Hematopoietic multipotent progenitor cell treated with erythropoietin and hydrocortisone succinate and interleukin-3 and kit ligand, for 6 days (in vitro differentiated cells): ENCODE data around the gene MEIS2.

Experiments used
- DNase-seq: peaks from one replicate; pipeline ENCODE4 v3.0.0-alpha.2; 2015

The MEIS2 gene

DNA sequence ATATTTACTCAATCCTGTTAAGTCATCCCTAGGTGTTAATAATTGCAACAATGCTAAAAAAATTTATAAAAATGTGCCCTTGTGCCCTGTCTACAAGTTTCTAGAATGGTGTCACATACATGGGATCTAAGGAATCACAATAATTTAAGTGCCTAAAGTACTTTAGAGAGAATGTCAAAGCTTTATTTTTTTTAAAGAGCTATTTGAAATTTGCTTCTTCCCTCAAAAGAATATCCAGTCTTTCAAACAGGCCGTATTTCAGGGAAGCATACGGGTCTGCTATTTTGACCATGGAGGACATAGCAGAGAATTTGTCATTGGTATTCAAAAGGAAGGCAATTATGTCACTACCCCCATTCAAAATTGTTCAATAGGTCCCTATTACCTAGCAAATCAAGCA is 29.7 kb downstream of the MEIS2 start:
- no peak for DNase-seq

DNA sequence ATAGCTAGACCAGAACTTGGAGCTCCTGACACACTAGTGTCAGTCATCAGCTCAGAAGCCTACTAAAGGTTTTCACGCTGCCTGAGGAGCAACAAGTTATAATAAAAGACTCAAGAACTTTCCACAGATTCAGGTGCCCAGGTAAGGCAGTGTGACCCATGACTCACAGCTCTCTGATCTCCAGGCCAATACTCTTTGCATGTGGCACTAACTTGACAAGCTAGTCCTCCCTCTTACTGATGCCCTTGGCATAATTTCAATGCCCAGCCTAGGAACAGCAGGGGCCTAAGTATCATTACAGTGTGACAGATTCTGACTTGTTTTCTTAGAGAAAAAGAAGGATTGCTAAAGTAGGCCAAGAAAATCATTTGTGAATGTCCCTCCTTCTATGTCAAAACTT is 38.4 kb downstream of the MEIS2 start:
- DNase-seq, result no peak

GRCh38 chr15:37059086-37059485 is 41.3 kb downstream of the MEIS2 start:
- DNase-seq, result no peak

GRCh38 chr15:37058316-37058985 is 41.9 kb downstream of the MEIS2 start:
- DNase-seq, result no peak

GRCh38 chr15:37057831-37058230 is 42.5 kb downstream of the MEIS2 start:
- no peak for DNase-seq

DNA sequence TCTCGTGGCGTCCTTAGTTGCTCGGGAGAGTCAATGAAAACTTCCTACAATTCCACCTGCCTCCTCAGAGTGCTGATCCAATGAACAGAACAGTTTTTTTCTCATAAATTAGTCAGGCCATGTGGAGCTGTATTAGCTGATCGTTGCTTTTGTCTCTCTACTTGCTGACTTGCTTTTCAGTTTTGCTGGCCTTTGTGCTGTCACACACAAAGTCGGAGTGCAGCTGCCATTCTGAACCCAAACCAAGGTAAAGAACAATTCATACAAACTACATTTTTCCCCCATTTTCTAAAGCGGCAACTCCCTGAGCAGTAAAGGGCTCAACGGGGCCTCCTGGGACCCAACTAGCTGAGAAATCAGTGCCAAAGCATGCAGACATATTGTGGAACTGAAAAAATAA is 43.1 kb downstream of the MEIS2 start:
- DNase-seq, result no peak

DNA sequence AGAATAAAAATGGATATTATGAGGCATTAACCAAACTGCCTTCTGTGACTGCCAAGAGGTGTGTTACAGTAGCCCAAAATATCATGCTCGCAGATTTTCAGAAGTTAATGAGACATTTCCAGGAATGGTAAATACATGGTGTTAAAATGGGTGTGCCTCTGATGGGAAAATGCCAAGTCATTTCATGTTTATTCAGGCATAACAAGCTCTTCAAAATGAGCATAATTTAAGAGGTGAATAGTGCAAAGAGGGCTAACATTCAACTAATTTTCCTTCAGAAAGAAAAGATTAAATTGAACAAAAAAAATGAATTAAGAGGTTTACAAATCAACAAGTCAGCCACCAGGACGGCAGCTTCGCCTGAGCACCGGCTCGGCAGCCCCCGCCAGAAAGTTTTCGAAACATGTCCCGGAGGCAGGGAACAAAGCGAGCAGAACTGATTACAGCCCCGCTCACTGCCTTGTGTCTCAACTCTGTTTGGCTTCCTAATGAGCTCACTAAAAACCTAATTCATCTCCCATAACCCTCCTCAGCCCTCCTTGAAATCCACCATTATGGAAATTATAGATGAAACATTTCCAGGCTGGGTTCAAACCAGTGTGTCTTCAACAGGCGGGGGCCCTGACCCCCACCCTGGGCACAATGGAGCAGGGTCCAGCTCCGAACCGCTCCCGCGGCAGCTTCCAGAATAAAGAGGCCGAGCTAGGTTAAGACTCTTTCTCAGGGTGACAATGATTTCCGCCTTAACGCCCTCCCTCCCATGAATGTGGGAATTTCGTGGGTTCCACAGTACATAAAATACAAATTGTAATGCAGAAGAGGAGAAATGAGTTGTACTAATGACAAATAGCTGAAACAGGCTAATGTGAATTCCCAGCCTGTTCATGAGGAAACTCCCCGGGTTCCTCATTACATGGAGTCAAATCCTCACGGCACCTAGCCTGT is 43.9 kb downstream of the MEIS2 start:
- no peak for DNase-seq

GRCh38 chr15:37055481-37055880 is 44.9 kb downstream of the MEIS2 start:
- no peak for DNase-seq

DNA sequence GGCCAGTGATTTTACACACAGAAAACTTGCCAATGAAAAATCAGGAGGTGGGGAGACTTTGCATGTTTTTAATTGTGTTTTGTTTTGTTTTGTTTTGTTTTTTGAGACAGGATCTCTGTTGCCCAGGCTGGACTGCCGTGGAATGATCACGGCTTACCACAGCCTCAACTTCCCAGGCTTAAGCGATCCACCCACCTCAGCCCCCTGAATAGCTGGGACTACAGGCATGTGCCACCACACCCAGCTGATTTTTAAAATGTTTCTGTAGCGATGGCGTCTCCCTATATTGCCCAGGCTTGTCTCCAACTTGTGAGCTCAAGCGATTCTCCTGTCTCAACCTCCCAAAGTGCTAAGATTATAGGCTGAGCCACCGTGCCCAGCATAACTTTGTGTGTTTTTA is 46.0 kb downstream of the MEIS2 start:
- DNase-seq, result no peak

DNA sequence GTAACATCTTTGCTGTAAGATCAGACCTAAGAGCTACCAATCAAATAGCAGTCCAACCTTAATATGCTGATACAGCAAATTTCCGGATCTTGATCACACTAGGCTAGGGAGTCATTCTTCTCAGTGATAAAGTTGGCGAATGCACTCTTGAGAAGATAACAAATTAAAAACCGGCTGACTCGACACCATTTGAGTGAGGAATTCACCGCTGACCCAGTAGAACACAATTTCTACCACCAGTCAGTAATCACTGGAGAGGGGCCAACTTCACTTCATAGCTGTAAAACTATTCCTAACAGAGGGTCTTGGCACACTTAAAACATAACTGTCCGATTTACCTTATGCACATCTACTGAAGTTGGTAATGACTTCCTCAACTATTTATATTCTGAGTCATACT is 47.2 kb downstream of the MEIS2 start:
- no peak for DNase-seq

GRCh38 chr15:37050345-37050744 is 50.0 kb downstream of the MEIS2 start:
- DNase-seq, result no peak

DNA sequence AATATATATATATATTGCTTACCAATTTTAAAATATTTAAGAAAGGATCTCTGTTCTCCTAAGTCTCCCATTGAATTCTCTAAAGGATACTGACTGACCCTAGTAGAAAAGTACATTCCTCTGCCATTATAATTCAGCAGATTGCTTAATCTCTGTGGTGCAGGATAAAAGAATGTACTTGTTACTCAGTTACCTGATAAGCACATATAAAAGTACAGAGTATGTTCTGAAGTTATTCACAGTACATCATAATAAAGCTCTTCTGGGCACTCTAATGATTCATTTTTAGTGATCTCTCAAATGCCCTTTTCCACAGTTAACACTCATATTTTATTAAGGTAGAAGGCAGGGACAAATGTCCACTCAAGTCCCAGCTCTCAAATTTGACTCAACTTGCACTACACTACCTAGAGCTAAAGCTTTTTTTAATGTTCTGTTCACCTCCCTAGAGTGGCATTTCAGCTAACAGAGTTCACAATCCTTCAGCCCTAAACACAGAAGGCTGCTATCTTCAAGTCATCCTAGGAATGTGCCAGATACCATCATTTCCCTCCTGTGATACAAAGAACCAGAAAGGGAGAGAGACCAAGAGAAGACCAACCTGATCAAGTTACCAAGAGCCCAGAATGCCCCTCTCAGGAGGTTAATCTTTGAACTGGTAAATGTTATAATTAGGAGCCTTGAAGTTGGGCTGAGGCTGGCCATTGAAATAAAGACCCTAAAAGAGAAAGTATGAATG is 53.3 kb downstream of the MEIS2 start:
- no peak for DNase-seq

- no peak for DNase-seq
These were observed 54.2 kb downstream of the MEIS2 start for GRCh38 chr15:37045859-37046740.

GRCh38 chr15:37044915-37045648 is 55.3 kb downstream of the MEIS2 start:
- no peak for DNase-seq

DNA sequence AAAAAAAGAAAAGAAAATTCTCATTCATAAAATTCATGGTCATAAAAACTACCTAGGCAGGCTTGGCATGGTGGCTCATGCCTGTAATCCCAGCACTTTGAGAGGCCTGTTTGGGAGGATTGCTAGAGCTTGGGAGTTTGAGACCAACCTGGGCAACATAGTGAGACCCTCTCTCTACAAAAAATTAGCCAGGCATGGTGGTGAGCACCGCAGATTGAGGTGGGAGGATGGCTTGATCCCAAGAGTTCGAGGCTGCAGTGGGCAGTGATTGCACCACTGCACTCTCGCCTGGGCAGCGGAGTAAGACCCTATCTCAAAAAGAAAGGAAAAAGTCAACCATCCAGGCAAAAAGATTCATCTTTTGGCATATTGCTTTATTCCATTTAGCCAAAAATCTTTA is 58.5 kb downstream of the MEIS2 start:
- DNase-seq, result no peak

GRCh38 chr15:37041042-37041441 is 59.3 kb downstream of the MEIS2 start:
- DNase-seq, result no peak

DNA sequence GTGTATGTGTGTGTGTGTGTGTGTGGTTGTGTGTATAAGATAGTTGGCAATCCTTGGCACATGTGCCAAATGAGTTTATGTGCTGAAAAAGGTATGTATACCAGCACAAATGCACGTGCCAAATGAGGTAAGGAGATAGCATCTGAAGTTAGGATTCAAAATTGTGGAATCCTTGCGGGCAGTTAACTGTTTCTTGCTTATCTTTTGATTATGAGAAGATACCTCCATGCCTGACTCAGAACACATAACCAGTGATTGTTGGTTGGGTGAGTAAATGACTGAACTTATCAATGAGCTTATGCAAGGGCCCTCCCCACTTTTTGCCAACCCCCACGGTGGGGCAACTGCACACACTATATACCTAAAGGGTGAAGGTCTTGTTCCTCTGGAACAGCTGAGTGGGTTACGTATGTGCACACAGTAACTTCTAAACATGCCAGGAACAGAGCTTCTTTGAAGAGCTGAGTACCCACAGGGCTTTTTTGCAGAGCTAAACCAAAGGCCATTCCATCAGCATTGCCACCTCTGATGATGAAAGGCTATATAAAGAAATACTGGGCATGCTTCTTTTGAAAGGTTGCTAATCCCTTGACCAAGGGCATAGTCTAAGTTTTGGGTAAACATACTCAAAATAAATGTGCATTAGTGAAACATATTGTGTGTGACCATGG is 60.1 kb downstream of the MEIS2 start:
- DNase-seq, result no peak

DNA sequence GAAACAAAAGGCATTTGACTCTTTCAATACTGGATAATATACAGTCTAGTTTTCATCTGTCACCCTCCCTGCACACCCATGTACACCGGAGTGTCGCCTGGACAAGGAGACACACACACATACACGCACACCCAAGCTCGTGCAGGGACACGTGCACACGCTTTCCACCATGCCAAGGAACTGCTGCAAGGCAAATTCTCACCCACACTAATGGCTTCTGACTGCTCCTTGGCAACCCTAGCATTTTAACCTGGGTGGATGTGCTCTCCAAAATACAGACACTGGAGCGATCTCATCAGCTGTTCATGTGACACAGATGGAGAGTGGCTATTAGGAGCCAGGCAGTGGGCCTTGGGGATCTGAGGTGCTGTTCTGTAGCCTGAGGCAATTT is 61.6 kb downstream of the MEIS2 start:
- no peak for DNase-seq

- no peak for DNase-seq
These were observed 62.3 kb downstream of the MEIS2 start for GRCh38 chr15:37037850-37038715.

DNA sequence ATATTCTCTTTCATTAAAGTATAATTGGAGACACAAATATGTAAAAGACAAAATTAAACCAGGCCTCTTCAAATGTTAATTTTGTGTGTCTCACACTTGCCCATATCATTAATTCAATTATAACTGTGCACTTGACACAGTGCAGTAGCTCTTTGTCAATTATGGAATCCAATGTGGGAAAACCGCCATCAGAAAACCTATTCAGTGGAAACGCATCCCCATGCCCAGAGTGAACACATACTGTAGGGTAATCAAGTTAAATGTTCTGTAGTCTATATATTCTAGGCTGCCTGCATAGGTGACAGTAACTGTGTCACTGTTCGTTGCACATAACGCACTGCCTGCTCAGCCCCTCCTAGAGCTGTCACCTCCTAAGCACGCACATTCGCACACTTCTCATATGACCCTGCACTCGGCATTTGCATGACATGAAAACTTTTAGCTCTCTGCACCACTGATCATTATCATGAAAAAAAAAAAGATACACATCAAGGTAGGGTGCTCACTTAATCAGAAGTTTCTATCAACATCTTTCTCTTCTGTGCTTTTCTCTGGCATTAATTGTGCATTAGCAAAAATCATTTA is 63.2 kb downstream of the MEIS2 start:
- no peak for DNase-seq
